GM12892 (cell line): ENCODE results near the gene SIGLEC10.
A peak's percentile ranks its signal among the peaks of the same experiment; 100 is the strongest.

ENCODE experiments used
- POLR2A ChIP-seq: IDR thresholded peaks from 2 replicates; pipeline ENCODE4 v1.6.1; 2011; ENCODE audit warnings: low read depth, low read length, control low read depth
- POLR2AphosphoS5 ChIP-seq: IDR thresholded peaks from 2 replicates; pipeline ENCODE4 v1.6.1; 2011; ENCODE audit warnings: low read depth, low read length, control low read depth
- TAF1 ChIP-seq: IDR thresholded peaks from 2 replicates; pipeline ENCODE4 v1.6.1; 2011; ENCODE audit warnings: low read depth, mild to moderate bottlenecking, control low read depth, low read length, borderline replicate concordance

- TF ChIP-seq TAF1: peak; percentile 18; the same call in 1 of the 2 replicates
- peak; percentile 83 for TF ChIP-seq POLR2A
- TF ChIP-seq POLR2AphosphoS5: peak; percentile 81
Observed at GRCh38 chr19:51366389-51367254, 50.8 kb downstream of the SIGLEC10 start.
